ENCODE results near the gene TRPM1.

The TRPM1 gene

DNA sequence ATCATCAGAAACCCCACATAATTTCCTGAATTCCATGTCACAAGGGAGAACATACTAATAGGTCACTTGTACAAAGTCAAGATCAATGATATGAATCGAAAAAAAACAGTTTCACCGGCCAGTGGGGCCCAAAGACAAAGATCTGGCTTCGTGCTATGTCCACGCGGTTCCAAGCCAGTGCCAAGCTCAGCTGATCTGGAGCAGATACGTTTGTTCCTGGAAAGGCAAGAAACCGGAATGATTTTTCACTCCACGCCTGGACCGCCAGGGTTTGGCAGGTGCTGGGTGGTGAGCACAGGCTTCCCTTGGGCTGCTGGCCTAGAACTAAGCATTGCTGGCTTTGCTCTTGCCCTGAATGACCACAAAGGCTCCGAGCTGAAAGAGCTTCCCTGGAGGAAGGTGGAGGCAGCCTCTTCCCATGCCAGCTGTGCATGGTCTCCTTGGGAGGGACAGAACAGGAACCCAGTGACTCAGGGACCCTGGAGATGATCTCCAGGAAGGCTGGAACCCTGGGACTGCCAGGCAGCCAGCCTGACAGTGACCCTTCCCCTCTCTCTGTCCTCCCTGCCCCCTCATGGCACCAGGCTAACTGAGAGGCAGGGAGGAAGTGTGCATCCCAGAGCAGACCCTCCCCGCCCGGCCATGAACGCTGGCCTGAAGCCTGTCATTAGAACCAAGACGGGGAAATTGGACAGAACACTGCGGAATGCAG, 40.9 kb downstream of the TRPM1 start:
- Histone ChIP-seq H3K36me3 (ENCODE audit: control insufficient read depth, low read depth, low read length) (no peaks in the 10 kb centered on the region), H3K9me3 (ENCODE audit: control insufficient read depth, low read depth, low read length) (no peaks in the 10 kb centered on the region), H3K4me1 (ENCODE audit: control insufficient read depth, low read depth, low read length) (no peaks in the 10 kb centered on the region), H3K9ac (ENCODE audit: low read length) (no peak overlapping the region), H3K27ac (ENCODE audit: low read length) (no peak overlapping the region), H3K4me3 (ENCODE audit: low read length) (no peak overlapping the region), H3K27me3 (ENCODE audit: control insufficient read depth, insufficient read depth, low read length) (no peaks in the 10 kb centered on the region)

DNA sequence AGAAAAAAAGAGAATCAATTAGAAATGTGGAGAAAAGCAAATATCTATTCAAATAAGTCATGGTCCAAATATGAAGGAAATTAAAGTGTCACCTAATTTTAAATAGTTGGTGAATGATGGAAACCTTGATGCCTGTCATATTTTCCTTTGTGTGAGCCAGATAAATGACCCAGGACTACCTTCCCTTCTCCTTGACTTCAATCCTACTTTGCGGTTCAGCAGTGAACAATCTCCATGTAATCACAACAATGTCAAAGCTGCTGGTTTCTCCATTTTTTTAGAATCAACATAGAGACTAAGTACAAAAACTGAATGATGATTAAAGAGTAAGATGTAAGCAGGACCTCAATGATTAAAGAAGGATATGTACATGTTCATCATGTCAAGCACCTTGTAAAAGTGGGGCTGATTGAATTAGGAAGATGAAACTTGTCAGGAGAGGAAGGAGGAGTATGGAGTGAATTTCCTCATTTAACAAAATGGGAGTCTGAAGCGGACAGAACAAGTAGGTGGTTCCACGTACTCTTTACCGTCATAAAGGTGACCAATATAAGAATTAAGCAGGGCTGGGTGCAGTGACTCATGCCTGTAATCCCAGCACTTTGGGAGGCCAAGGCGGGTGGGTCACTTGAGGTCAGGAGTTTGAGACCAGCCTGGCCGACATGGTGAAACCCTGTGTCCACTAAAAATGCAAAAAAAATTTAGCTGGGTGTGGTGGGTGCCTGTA, 43.1 kb downstream of the TRPM1 start:
- Histone ChIP-seq H3K9ac (ENCODE audit: low read length) (no peak overlapping the region), H3K27me3 (ENCODE audit: control insufficient read depth, insufficient read depth, low read length) (no peaks in the 10 kb centered on the region), H3K9me3 (ENCODE audit: control insufficient read depth, low read depth, low read length) (no peaks in the 10 kb centered on the region), H3K27ac (ENCODE audit: low read length) (no peak overlapping the region), H3K4me1 (ENCODE audit: control insufficient read depth, low read depth, low read length) (no peaks in the 10 kb centered on the region), H3K4me3 (ENCODE audit: low read length) (no peak overlapping the region), H3K36me3 (ENCODE audit: control insufficient read depth, low read depth, low read length) (no peaks in the 10 kb centered on the region)

DNA sequence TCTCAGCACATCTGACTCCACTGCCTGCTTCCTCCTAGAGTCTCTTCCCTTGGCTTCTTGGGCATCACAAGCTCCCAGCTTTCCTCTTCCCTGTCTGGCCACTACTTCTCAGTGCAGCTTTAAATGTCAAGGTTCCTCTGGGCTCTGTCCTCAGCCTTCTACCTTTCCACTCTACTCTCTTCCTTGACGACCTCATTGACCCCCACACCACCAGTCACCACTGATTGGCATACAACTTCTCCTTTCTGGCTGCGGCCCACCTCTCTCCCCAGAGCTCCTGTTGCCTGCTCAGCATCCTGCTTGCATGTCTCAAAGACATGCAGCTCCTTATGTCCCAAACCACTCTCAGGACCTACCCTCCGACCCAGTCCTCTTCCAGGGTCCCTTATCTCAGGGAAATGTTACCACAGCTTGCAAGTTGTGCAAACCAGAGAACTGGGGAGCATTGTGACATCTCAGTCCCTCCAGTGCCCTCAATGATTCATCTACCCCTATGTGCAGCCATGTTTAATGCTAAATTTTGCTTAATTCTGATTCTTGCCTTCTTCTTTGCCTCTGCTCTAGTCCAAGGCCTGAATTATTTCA, 49.9 kb downstream of the TRPM1 start:
- Histone ChIP-seq H3K4me3 (ENCODE audit: low read length) (no peak overlapping the region), H3K9me3 (ENCODE audit: control insufficient read depth, low read depth, low read length) (no peaks in the 10 kb centered on the region), H3K9ac (ENCODE audit: low read length) (no peak overlapping the region), H3K4me1 (ENCODE audit: control insufficient read depth, low read depth, low read length) (no peaks in the 10 kb centered on the region), H3K27me3 (ENCODE audit: control insufficient read depth, insufficient read depth, low read length) (no peaks in the 10 kb centered on the region), H3K27ac (ENCODE audit: low read length) (no peak overlapping the region), H3K36me3 (ENCODE audit: control insufficient read depth, low read depth, low read length) (no peaks in the 10 kb centered on the region)

DNA sequence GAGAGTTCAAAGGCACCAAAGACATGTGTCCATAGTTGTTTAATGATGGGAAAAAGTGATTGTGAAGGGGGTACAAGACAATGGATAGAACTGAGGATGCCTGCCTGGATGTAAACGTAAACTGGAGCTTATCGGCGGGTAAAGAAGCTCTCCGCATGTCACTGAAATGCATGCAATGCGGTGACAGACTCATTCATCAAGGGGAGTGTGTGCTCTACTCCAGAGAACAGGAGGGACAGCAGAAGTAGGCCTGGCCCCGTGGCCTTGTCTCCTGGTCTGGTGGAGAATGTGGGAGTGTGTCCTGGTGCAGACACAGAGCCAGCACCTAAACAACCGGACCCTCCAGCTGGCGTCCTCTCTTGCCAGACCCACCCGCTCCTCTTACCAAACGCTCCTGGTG, 50.6 kb downstream of the TRPM1 start:
- Histone ChIP-seq H3K27ac (ENCODE audit: low read length) (no peak overlapping the region), H3K27me3 (ENCODE audit: control insufficient read depth, insufficient read depth, low read length) (no peaks in the 10 kb centered on the region), H3K9ac (ENCODE audit: low read length) (no peak overlapping the region), H3K4me3 (ENCODE audit: low read length) (no peak overlapping the region), H3K9me3 (ENCODE audit: control insufficient read depth, low read depth, low read length) (no peaks in the 10 kb centered on the region), H3K36me3 (ENCODE audit: control insufficient read depth, low read depth, low read length) (no peaks in the 10 kb centered on the region), H3K4me1 (ENCODE audit: control insufficient read depth, low read depth, low read length) (no peaks in the 10 kb centered on the region)

DNA sequence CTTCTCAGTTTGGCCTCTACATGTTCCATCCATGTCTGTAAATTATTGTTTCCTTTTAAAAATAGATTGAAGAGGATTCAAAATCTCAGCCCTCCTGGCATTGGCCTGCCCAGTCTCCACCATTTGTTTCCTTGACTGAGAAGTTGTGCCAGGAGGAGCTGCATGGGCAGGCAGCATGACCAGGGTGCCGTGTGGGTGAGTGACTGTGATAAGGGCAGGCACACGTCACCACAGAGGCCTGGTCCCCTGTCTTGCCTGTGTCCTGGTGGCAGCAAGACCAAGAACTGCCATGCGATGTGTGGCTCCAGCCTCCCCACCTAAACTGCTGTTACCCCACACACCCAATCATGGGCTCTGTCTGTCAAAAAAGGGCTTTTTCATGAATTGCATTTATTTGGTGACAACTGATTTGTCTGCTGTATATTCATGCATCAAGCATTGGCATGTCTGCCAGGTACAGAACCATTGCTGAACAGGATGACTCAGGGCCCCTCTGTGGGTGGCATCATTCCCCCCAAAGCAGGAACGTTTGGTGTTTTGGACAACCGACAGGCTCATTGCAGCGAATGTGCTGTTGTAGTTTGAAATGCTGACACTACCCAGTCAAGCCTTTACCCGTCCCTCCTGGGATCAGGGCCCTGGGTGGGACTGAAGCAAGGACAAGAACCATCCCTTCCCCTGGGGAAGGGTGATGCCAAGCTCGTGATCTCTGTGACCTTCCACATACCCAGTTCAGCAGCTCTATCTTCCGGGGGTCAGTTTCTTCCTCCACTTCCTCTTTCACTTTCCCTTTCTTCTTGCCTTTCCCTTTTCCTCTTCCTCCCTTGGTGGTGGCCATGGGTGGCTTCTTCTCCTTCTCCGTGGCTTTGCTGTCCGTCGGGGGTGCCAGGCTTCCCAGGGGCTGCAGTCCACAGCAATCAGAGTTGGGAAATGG, 51.6 kb downstream of the TRPM1 start:
- Histone ChIP-seq H3K9me3 (ENCODE audit: control insufficient read depth, low read depth, low read length) (no peaks in the 10 kb centered on the region), H3K27ac (ENCODE audit: low read length) (no peak overlapping the region), H3K4me3 (ENCODE audit: low read length) (no peak overlapping the region), H3K36me3 (ENCODE audit: control insufficient read depth, low read depth, low read length) (no peaks in the 10 kb centered on the region), H3K27me3 (ENCODE audit: control insufficient read depth, insufficient read depth, low read length) (no peaks in the 10 kb centered on the region), H3K4me1 (ENCODE audit: control insufficient read depth, low read depth, low read length) (no peaks in the 10 kb centered on the region), H3K9ac (ENCODE audit: low read length) (no peak overlapping the region)

DNA sequence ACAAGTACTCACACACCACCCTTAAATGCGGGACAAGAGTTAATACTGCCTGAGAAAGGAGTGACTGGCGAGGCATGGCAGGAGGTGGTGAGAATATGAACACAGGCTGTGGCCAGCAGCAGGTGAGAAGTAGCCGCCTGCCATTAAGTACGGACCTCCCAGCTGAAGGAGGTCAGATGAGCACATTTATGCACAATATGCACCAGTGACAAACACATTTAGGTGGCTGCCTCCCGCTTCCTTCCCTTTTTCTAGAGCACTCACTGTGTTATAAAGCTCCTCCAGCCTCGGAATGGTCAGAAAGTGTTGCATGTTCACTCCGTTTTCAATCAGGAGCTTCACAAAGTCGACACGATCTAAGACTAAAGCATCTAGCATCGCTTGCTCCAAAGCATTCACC, 52.4 kb downstream of the TRPM1 start:
- Histone ChIP-seq H3K36me3 (ENCODE audit: control insufficient read depth, low read depth, low read length) (no peaks in the 10 kb centered on the region), H3K9me3 (ENCODE audit: control insufficient read depth, low read depth, low read length) (no peaks in the 10 kb centered on the region), H3K4me1 (ENCODE audit: control insufficient read depth, low read depth, low read length) (no peaks in the 10 kb centered on the region), H3K9ac (ENCODE audit: low read length) (no peak overlapping the region), H3K27me3 (ENCODE audit: control insufficient read depth, insufficient read depth, low read length) (no peaks in the 10 kb centered on the region), H3K27ac (ENCODE audit: low read length) (no peak overlapping the region), H3K4me3 (ENCODE audit: low read length) (no peak overlapping the region)

DNA sequence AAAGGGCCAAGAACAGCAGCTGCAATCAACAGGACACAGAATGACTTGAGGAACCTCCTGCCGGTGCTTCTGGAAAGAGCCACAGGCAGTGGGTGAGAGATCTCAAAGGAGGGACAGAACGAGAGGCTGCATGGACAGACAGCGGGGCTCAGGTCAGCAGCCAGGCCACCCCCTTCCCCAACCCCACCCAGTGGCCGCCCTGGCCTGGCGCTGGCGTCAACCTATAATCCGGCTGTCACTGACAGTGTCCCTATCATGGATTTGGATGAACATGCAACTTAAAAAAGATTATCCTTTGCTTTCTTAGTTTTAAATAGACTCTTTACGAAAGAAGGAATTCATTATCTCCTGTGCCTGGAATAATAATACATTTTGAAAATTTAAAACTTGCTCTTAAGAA, 54.1 kb downstream of the TRPM1 start:
- no peaks in the 10 kb centered on the region for H3K9me3 ChIP-seq (ENCODE audit: control insufficient read depth, low read depth, low read length)
- no peak overlapping the region for H3K4me3 ChIP-seq (ENCODE audit: low read length)
- H3K27me3 ChIP-seq (ENCODE audit: control insufficient read depth, insufficient read depth, low read length): no peaks in the 10 kb centered on the region
- no peak overlapping the region for H3K27ac ChIP-seq (ENCODE audit: low read length)
- no peaks in the 10 kb centered on the region for H3K4me1 ChIP-seq (ENCODE audit: control insufficient read depth, low read depth, low read length)
- no peak overlapping the region for H3K9ac ChIP-seq (ENCODE audit: low read length)
- no peaks in the 10 kb centered on the region for H3K36me3 ChIP-seq (ENCODE audit: control insufficient read depth, low read depth, low read length)

DNA sequence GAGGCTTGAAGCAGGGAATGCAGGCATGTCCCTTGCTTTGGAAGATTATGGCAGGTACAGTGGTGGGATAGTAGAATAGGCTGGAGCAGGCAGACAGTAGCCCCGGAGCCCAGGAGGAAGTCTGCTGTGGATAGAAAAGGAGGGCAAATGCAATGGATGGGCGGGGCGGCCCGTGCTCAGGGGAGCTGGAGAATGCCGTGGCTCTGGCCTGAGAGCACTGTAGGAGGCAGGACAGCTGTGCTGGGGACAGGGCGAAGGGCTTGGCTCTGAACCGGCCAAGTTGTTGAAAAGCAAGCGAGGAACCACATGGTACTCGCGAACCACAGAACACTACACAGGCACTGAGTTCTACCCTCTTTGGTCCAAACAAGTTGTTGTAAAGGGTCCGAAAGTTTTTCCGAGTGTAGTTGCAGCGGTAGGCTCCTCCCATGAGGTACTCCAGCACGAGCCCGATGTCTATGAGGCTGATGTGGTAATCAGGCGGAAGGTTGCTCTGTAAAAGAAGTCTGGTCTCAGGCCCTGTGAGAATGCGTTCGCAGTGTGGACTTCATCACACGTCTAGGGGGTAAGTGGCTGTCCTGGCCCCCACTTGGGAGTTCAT, 54.7 kb downstream of the TRPM1 start:
- Histone ChIP-seq H3K36me3 (ENCODE audit: control insufficient read depth, low read depth, low read length) (no peaks in the 10 kb centered on the region), H3K27me3 (ENCODE audit: control insufficient read depth, insufficient read depth, low read length) (no peaks in the 10 kb centered on the region), H3K4me1 (ENCODE audit: control insufficient read depth, low read depth, low read length) (no peaks in the 10 kb centered on the region), H3K9me3 (ENCODE audit: control insufficient read depth, low read depth, low read length) (no peaks in the 10 kb centered on the region), H3K27ac (ENCODE audit: low read length) (no peak overlapping the region), H3K4me3 (ENCODE audit: low read length) (no peak overlapping the region), H3K9ac (ENCODE audit: low read length) (no peak overlapping the region)

DNA sequence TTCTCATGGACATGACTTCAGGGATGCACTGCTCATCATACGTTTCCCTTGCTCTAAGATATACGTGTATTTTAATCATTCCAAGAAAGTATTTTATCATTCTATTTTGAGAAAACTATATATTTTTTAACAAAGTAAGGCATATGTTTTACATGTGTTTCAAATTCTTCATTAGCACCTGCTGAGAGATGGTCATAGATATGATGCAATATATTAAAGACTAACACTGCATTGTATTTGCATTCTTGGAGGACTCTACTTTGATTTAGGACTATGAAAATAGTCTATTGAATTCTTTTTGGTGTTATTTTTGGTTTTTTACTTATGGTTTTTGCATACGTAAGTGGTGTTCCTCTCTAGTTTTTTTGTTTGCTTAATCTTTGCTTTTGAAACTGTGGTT, 55.9 kb downstream of the TRPM1 start:
- H3K4me1 ChIP-seq (ENCODE audit: control insufficient read depth, low read depth, low read length): no peaks in the 10 kb centered on the region
- no peaks in the 10 kb centered on the region for H3K9me3 ChIP-seq (ENCODE audit: control insufficient read depth, low read depth, low read length)
- H3K4me3 ChIP-seq (ENCODE audit: low read length): no peak overlapping the region
- no peak overlapping the region for H3K27ac ChIP-seq (ENCODE audit: low read length)
- no peaks in the 10 kb centered on the region for H3K27me3 ChIP-seq (ENCODE audit: control insufficient read depth, insufficient read depth, low read length)
- no peak overlapping the region for H3K9ac ChIP-seq (ENCODE audit: low read length)
- H3K36me3 ChIP-seq (ENCODE audit: control insufficient read depth, low read depth, low read length): no peaks in the 10 kb centered on the region

DNA sequence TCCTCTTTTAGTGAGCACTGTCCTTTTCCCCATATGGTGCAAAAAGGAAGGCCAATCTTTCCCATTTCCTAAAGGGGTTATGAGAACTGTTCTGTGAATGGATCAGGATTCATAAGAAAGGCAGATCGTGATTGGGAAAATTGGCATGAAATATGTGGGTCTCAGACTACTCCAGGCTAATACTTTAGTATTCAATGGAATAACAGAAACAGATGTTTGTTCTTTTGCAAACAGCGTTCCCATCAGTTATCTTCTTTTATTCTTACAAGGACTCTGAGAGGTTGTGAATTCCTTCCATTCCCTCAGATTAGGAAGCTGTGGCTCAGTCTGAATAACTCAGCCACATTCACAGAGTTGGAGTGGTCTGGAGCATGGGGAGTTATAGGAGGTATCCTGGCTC, 58.8 kb downstream of the TRPM1 start:
- H3K4me1 ChIP-seq (ENCODE audit: control insufficient read depth, low read depth, low read length): no peaks in the 10 kb centered on the region
- H3K27ac ChIP-seq (ENCODE audit: low read length): no peak overlapping the region

DNA sequence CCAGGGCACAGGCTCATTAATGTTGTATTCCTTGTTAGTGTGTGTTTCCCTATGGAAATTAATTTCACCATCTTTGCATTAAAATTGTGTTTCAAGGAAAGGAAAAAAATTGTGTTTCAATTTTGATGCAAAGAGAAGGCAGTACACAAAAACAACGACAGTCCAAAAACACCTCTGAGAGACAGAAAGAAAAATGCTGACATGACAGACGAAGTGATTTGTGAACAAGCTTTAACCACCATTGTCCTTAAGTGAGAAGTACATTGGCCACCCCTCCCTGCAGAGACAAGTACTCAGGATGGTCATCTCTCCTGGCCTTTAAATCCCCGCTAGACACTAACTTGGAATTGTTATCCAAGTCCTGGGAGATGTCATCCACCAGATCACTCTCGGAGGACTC, 59.9 kb downstream of the TRPM1 start:
- H3K9me3 ChIP-seq (ENCODE audit: control insufficient read depth, low read depth, low read length): no peaks in the 10 kb centered on the region
- H3K4me3 ChIP-seq (ENCODE audit: low read length): no peak overlapping the region
- no peaks in the 10 kb centered on the region for H3K36me3 ChIP-seq (ENCODE audit: control insufficient read depth, low read depth, low read length)

More for the DNA sequence above, 58.8 kb downstream of the TRPM1 start:
- no peaks in the 10 kb centered on the region for H3K36me3 ChIP-seq (ENCODE audit: control insufficient read depth, low read depth, low read length)
- H3K4me3 ChIP-seq (ENCODE audit: low read length): no peak overlapping the region
- no peaks in the 10 kb centered on the region for H3K27me3 ChIP-seq (ENCODE audit: control insufficient read depth, insufficient read depth, low read length)
- H3K9ac ChIP-seq (ENCODE audit: low read length): no peak overlapping the region
- H3K9me3 ChIP-seq (ENCODE audit: control insufficient read depth, low read depth, low read length): no peaks in the 10 kb centered on the region

More for the DNA sequence above, 59.9 kb downstream of the TRPM1 start:
- H3K27ac ChIP-seq (ENCODE audit: low read length): no peak overlapping the region
- no peak overlapping the region for H3K9ac ChIP-seq (ENCODE audit: low read length)
- H3K4me1 ChIP-seq (ENCODE audit: control insufficient read depth, low read depth, low read length): no peaks in the 10 kb centered on the region
- H3K27me3 ChIP-seq (ENCODE audit: control insufficient read depth, insufficient read depth, low read length): no peaks in the 10 kb centered on the region

Measured in iPS-18a (cell line).